Measurements from ENCODE around the gene HEATR5A. TPM values are rescaled to one million over a fixed set of nuclear protein-coding genes. Genes with fewer than 3 reads are reported as not detected.
"Not testable (repeated sequence)": the region's sequence is repeated elsewhere in the genome, so short reads cannot be mapped to it uniquely, and the experiment has no call there.

The HEATR5A gene
- total and polyA plus RNA-seq, 2 donors (not counting 1 experiment from before 2014, with no cell fraction given), result 45.4 to 59.8 TPM

GRCh38 chr14:31382221-31382620 lies 38.1 kb downstream of the HEATR5A start:
- Histone ChIP-seq H3K4me1 (ENCODE audit: control insufficient read depth, extremely low read depth, insufficient read depth, low read length) (no peaks in the 10 kb centered on the region), H3K4me3 (replicated peaks in 1 of 4; ENCODE audit: control extremely low read depth in 1 of 4, insufficient read depth in 1 of 4, low read depth in 3 of 4, low read length in 4 of 4) (no peak overlapping the region), H3K27me3 (ENCODE audit: control insufficient read depth, insufficient read depth, low read length) (no peaks in the 10 kb centered on the region), H3K36me3 (ENCODE audit: control insufficient read depth, insufficient read depth, low read length) (peaks cover 3% of the 10 kb centered on the region), H3K4me2 (ENCODE audit: extremely low read depth, insufficient read depth, low read length) (no peak overlapping the region), H4K20me1 (ENCODE audit: control insufficient read depth, extremely low read depth, insufficient read depth, low read length) (no peaks in the 10 kb centered on the region), H3K27ac (ENCODE audit: insufficient read depth, low read length) (no peak overlapping the region), H3K79me2 (ENCODE audit: control insufficient read depth, insufficient read depth, low read length) (no peaks in the 10 kb centered on the region), H2AFZ (ENCODE audit: low read length) (no peak overlapping the region), H3K9ac (ENCODE audit: insufficient read depth, low read length) (no peak overlapping the region), H3K9me3 (ENCODE audit: control insufficient read depth, insufficient read depth, low read depth, low read length) (no peaks in the 10 kb centered on the region)
- no peak for DNase-seq (ENCODE audit: low read depth in 2 of 2)
- TF ChIP-seq EZH2 (IDR thresholded peaks at IDR 0.05; ENCODE audit: low read length, missing control alignments) (no peak), CTCF (conservative IDR thresholded peaks at IDR 0.05 in 1 of 2, IDR thresholded peaks at IDR 0.05 in 1 of 2; ENCODE audit: low read depth in 1 of 2, low read length in 2 of 2) (no peak)

DNA sequence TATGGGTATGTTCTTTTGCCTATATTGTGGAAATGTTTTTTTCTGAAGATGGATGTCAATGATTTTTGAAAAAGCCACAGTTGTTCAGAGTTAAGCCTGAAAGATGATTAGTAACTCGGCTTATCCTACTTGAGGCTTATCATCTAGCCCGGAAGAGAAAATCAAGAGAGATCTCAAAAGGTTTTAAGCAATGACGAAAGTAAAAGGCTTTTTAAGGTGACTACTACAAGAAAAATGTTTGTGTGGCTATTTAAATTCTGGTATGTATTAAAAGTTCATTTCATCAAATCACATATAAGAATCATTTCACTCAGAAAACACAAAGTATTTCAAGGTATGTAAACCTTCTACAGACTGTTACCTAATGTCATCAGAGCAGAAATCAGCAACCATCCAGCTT lies 40.2 kb downstream of the HEATR5A start:
- Histone ChIP-seq H2AFZ (ENCODE audit: low read length) (no peak overlapping the region), H3K4me3 (replicated peaks in 1 of 4; ENCODE audit: control extremely low read depth in 1 of 4, insufficient read depth in 1 of 4, low read depth in 3 of 4, low read length in 4 of 4) (no peak overlapping the region), H3K27ac (ENCODE audit: insufficient read depth, low read length) (no peak overlapping the region), H3K4me2 (ENCODE audit: extremely low read depth, insufficient read depth, low read length) (no peak overlapping the region), H4K20me1 (ENCODE audit: control insufficient read depth, extremely low read depth, insufficient read depth, low read length) (no peaks in the 10 kb centered on the region), H3K9ac (ENCODE audit: insufficient read depth, low read length) (no peak overlapping the region), H3K79me2 (ENCODE audit: control insufficient read depth, insufficient read depth, low read length) (no peaks in the 10 kb centered on the region), H3K36me3 (ENCODE audit: control insufficient read depth, insufficient read depth, low read length) (peaks cover 3% of the 10 kb centered on the region), H3K27me3 (ENCODE audit: control insufficient read depth, insufficient read depth, low read length) (no peaks in the 10 kb centered on the region), H3K9me3 (ENCODE audit: control insufficient read depth, insufficient read depth, low read depth, low read length) (no peaks in the 10 kb centered on the region), H3K4me1 (ENCODE audit: control insufficient read depth, extremely low read depth, insufficient read depth, low read length) (no peaks in the 10 kb centered on the region)
- peak in 1 of 2 donors; percentile 67 for DNase-seq (ENCODE audit: low read depth in 2 of 2)
- TF ChIP-seq CTCF (conservative IDR thresholded peaks at IDR 0.05 in 1 of 2, IDR thresholded peaks at IDR 0.05 in 1 of 2; ENCODE audit: low read depth in 1 of 2, low read length in 2 of 2) (no peak), EZH2 (IDR thresholded peaks at IDR 0.05; ENCODE audit: low read length, missing control alignments) (no peak)

DNA sequence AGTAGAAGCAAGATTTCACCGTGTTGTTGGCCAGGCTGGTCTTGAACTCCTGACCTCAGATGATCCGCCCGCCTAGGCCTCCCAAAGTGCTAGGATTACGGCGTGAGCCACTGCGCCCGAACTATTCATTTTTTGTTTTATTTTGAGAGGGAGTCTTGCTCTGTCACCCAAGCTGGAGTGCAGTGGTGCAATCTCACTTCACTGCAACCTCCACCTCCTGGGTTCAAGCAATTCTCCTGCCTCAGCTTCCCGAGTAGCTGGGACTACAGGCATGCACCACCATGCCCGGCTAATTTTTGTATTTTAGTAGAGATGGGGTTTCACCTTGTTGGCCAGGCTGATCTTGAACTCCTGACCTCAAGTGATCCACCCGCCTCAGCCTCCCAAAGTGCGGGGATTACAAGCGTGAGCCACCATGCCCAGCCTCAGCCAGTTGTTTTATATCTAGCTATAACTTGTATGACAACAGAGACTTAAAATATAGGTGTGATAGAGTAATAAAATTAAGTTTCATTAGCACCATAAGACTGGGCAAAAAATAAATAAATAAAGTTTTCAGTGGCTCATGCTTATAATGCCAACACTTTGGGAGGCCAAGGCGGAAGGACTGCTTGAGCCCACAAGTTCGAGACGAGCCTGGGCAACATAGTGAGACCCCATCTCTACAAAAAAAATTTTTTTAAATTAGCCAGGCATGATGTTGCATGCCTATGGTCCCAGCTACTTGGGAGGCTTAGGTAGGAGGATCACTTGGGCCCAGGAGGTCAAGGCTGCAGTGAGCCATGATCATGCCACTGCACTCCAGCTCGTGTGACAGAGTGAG lies 41.0 kb downstream of the HEATR5A start:
- not testable (repeated sequence) for DNase-seq (ENCODE audit: low read depth in 2 of 2); H3K4me2 ChIP-seq (ENCODE audit: extremely low read depth, insufficient read depth, low read length); H3K36me3 ChIP-seq (ENCODE audit: control insufficient read depth, insufficient read depth, low read length); H3K9me3 ChIP-seq (ENCODE audit: control insufficient read depth, insufficient read depth, low read depth, low read length); H2AFZ ChIP-seq (ENCODE audit: low read length); H3K27ac ChIP-seq (ENCODE audit: insufficient read depth, low read length); H3K27me3 ChIP-seq (ENCODE audit: control insufficient read depth, insufficient read depth, low read length); H3K4me1 ChIP-seq (ENCODE audit: control insufficient read depth, extremely low read depth, insufficient read depth, low read length); H4K20me1 ChIP-seq (ENCODE audit: control insufficient read depth, extremely low read depth, insufficient read depth, low read length); H3K79me2 ChIP-seq (ENCODE audit: control insufficient read depth, insufficient read depth, low read length); H3K9ac ChIP-seq (ENCODE audit: insufficient read depth, low read length); H3K4me3 ChIP-seq (replicated peaks in 1 of 4; ENCODE audit: control extremely low read depth in 1 of 4, insufficient read depth in 1 of 4, low read depth in 3 of 4, low read length in 4 of 4)

Data from fibroblast of lung (primary cell).